NCI-H146 treated with DMSO at 0.1 percent for 48 hours (cell line): ENCODE results near the gene ATAD3C.
"Not testable (repeated sequence)": the region's sequence is repeated elsewhere in the genome, so short reads cannot be mapped to it uniquely, and the experiment has no call there.

Experiments used
- DNase-seq: peaks from one replicate; lab custom pipeline; 2025; ENCODE audit not compliant: unreplicated experiment; lab: John Stamatoyannopoulos, UW

Gene ATAD3C

DNA sequence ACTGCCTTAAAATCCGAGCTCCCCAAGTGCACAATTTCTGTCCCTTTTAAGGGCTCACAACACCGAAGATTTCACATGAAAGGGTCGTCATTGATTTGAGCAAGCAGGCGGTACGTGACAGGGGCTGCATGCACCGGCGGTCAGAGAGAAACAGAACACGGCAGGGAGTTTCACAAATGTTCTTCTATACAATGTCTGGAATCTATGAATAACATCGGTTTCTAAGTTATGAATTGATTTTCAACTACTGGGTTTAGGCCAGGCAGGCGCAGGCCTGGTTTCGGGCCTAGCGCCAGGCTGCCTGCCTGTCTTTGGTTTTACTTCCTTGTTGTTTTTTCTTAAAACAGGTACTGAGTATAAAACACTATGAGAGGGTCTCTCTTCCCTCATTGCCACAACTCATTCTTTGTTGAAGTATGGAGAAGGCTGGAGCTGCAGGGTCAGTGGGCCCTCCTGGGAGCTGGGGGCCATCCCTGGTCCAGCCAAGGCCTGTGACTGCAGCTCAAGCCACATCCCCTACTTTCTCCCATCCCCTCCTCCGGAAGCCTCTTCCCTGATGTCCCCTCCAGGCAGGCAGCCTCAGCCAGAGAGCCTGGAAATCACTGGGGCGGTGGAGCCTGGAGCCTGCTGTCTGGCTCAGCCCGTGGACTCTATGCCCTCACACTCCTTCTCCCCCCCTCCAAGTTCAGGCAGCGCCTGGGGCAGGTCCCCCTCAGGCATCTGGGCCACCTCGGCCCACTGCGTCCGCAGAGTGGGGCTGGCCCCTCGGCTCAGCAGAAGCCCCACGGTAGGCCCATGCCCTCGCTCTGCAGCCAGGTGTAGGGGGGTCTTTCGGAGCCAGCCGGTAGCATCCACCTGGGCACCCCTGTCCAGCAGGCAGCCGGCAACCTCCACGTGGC, 30.8 kb upstream of the ATAD3C start:
- DNase-seq, result no peak

DNA sequence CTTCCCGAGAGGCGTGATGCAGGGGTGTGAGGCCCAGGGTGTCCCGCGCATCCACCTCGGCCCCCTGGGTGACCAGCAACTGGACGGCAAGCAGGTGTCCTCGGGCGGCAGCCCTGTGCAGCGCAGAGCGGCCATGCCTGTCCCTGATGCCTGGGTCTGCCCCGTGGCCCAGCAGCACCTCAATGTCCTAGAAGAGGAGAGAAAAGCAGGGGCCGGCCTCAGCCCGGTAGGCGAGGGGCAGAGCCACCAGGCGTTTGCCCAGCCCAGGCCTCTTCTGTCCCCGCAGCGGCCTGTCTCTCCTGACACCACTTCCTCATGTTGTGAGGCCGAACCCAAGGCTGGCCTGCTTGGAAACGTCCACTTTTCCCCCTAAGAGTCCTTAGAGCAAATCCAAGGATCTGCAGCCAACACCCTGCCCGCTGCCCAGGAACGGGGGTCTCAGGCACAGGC, 30.1 kb upstream of the ATAD3C start:
- no peak for DNase-seq

DNA sequence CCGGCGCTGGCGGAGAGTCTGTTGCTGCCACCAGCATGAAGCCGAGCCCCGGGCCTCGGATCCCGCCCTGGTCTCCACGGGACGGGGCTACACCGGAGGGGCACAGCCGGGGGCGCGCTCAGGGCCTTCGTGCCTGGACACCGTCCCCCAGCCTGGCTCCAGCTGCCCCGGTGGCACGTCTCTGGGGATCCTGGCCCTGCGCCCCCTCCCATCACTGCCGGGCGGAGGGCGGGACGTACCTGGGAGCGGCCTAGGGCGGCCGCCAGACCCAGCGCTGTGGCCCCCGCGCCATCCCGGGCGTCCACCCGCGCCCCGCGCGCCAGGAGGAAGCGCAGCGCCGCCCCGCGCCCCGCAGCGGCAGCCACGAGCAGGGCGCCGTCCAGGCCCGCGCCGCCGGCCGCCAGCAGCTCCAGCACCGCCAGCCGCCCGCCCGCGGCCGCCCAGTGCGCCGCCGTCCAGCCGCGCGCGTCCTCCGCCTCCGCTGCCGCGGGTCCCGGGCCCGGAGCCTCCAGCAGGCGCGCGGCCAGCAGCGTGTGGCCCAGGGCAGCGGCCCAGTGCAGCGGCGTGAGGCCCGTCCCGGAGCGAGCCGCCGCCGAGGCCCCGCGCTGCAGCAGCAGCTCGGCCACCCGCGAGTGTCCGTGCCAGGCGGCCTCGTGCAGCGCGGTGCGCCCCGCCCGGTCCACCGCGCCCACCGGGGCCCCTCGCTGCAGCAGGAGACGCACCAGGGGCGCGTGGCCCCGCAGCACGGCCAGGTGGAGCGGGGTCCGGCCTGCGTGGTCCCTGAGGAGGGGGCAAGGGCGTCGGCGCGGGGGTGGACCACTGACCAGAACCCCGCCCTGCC, 29.5 kb upstream of the ATAD3C start:
- DNase-seq, result no peak

DNA sequence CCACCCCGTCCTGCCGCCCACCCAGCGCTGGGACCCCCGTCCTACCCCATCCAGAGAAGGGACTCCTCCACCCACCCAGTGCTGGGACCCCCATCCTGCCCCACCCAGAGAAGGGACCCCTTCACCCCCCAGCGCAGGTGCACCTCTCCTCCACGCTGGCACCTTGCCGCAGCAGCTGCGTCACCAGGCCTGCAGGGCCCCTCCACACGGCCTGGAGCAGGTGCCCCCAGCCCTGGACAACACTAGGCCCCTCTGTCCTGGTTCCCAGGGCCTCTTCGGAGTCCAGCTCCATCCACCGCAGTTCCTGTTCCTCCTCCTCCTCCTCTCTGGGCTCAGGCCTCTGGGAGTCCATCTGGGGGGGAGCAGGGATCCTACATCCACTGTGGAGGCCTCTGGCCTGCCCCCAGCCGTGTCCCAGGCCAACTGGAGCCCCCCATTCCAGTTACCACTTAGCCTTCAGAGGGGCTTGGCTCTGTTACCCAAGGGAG, 28.8 kb upstream of the ATAD3C start:
- DNase-seq, result no peak

DNA sequence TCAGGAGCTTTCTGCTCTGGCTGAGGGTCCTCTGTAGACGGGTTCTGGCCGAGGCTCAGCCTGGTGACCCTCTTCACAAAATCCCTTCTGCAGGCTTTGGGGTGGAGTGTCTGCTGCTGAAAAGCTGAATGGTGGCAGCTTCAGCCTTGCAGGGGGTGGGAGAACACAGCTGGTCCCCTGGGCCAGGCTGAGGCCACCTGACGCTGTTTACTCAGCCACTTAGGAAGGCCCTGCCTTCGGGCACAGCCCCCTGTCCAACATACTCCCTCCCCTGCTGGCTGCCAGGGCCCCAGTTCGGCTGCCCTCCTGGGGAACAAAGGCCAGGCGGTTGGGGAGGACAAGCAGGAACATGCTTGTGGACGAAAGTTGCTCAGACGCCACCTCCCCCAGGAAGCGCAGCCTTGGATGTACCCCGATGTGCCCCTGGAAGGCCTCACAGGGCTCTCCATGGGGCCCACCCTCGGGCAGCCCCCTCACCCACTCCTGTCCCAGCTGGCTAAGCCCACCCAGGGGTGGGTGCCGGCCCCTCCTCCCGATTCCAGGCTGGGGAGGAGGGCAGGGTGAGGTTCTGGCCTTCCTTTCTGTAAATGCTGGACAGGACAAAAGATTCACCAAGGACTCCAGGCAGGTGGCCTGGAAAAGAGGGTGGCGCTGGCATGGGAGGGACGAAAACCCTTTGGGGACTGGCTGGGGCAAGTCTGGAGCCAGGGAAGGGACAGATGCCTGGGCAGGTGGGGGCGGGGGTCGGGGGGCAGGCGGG, 28.2 kb upstream of the ATAD3C start, which contains the start of gene ANKRD65:
Gene ANKRD65 (minus strand): TSS at position 130 of the 760 bp plus-strand sequence. CDS start 271 bp downstream, outside the sequence.
- peak; percentile 78 for DNase-seq

DNA sequence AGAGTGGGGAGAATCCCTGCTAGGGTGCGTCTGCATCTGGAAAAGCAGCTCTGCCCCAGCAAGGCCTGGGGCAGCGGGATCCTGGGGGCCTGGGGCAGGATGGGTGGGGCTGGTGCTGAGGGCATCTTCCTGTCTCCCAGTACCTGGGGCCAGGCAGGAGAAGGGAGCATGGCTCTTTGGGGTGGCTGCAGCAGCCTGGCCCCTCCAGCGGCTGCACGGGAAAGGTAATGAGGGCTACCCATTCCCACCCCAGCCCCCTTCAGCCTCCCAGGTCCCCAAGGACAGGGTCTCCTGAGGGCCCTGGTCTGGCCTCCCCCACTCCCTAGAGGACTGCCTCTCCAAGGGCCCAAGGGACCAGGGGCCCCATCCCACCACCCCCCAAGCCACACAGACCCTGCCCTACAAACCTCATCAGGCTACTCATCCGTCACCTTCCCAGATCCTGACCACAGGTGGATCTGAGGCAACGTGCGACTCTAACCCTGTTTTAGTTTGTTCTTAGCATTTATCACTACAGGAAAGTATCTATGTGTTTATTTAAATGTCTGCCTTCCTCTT, 27.5 kb upstream of the ATAD3C start:
- no peak for DNase-seq

DNA sequence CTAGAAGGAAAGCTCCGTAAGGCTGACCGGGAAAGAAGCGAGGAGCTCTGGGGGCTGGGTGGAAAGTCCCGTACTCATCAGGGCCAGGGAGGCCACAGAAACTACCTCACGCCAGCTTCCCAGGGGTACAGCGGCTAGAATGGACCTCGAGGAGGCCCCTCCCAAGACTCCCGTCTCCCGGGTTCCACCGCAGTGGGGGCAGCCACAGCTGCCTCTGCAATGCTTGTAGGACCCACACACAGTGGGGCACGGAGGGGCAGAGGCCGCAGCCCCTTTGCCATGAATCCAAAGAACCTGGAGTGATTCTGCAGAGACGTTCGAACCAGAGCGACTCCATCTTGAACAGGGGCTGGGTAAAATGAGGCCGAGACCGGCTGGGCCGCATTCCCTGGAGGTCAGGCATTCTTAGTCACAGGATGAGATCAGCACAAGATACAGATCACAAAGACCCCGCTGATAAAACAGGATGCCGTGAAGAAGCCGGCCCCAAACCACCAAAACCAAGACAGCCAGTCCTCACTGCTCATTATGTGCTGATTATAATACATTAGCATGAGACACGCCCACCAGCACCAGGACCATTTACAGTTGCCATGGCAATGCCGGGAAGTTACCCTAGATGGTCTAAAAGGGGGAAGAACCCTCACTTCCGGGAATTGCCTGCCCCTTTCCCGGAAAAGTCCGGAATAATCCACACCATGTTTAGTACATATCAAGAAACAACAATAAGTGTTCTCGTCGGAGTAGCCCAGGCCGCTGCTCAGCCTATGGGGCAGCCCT, 26.8 kb upstream of the ATAD3C start:
- no peak for DNase-seq

DNA sequence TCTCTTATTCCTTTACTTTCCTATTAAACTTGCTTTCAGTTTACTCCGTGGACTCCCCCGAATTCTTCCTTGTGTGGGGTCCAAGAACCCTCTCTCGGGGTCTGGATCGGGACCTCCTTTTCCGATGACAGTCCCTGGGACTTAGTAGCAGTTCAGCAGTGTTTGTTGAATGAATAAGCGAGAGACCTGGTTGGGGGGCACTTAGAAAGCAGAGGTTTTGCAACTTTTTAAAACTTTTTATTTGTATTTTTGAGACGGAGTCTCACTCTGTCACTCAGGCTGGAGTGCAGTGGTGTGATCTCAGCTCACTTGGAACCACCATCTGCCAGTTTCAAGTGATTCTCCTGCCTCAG, 26.3 kb upstream of the ATAD3C start:
- DNase-seq, result no peak

DNA sequence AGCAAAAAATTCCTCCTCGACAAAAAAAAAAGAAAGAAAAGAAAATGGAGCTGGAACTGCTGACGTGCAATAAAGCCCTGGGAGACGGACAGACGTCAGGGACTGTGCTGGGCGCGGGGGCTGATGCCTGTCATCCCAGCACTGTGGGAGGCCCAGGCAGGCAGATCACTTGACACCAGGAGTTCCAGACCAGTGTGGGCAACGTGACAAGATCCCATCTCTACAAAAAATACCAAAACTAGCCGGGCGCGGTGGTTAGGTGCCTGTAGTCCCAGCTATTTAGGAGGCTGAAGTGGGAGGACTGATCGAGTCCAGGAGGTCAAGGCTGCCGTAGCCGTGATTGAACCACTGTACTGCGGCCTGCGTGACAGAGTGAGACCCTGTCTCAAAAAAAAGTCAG, 24.8 kb upstream of the ATAD3C start:
- DNase-seq, result no peak

DNA sequence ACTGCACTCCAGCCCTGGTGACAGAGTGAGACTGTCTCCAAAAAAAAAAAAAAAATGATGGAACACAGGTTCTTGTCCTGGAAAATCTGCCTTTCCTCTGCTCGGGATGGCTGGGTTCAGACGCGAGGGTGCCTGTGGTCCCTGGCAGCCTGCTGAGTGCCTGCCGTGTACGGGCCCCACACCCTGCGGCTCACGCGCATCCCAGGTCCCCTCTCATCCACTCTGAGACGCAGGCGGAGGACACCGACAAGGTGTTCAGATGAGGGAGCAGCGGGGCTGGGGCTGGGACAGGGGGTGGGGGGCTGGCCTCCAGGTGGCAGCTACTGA, 24.1 kb upstream of the ATAD3C start:
- DNase-seq, result no peak

DNA sequence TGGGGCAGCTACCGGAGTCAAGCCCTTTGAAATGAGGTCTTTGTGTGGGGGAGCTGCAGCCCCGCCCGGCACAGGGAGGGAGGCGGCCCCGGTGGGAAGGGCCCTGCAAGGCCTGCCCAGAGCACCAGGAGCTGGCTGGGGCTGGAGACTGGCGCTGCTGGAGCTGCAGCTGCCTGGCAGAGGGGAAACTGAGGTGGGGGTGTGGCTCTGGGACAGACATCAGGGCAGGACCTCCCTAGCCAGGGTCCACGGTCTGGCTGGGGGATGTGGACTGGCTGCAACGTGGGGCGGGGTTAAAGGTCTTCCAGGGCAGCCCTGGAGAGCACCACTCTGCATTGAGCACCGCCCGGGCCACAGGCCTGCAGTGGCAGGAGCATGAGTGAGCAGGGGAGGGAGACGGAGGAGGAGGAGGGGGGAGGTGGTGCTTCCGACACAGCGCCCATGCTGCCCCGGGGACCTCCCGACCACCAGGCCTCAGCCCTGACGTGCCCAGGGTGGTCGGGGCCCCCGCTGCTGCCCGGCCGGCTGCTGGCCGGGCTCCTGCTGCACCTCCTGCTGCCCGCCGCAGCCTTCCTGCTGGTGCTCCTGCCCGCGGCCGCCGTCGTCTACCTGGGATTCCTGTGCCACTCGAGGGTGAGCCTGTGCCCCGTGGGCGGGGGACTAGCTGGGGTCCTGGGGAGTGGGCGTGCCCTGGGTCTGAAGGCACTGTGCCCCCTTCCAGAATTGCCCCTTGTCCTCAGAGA, 23.6 kb upstream of the ATAD3C start:
- no peak for DNase-seq

DNA sequence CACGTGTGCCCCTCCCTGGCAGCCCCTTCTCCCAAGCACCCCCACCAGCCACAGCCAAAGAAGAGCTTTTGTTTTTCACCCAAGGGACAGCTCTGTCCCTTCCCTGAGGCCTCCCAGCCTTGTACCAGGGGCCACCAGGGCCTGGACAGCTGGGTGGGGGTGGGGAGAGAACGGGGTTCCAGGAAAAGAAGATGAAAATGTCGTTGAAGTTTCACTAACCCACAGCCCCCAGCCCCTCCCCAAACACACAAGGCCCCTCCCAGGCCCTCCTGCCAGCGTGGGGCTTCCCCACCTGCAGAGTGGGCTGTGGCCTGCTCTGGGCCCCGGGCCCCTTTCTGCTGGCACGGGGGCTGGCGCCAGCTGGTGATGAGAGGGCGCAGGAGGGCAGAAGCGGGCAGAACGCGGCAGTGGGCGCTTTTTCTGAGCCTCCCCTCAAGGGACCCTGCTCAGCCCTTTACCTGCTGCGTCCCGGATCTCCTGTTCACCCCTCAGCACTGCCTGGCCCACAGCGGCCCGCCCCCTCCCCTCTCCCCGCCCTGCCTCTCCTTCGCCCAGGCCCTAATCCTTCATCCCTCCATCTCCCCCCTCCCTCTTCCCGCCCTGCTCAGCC, 22.9 kb upstream of the ATAD3C start:
- DNase-seq, result no peak

DNA sequence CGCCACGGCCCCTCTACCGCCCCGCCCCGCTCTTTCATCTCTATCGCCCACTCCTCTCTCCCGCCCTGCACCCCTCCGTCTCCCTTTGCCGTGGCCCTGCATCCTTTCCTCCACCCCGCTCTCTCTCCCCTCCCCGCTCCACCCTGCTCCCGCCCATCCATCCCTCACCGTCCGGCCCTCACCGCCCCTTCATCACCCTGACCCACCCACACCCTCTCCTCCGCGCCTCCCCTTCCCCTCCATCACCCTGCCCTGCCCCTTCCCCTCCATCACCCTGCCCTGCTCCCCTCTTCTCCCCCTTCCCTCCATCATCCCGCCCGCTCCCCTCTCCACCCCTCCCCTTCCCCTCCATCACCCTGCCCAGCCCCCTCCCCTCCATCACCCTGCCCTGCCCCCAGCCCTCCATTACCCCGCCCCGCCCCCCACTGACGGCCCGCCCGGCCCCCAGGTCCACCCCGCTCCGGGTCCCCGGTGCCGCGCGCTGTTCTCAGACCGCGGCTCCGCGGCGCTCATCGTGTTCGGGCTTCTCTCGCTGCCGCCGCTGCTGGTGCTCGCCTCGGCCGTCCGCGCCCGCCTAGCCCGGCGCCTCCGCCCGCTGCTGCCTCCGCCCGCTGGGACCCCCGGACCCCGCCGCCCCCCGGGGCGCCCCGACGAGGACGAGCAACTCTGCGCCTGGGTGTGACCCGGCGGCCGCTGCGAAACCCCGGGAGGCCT, 22.2 kb upstream of the ATAD3C start:
- DNase-seq, result no peak

DNA sequence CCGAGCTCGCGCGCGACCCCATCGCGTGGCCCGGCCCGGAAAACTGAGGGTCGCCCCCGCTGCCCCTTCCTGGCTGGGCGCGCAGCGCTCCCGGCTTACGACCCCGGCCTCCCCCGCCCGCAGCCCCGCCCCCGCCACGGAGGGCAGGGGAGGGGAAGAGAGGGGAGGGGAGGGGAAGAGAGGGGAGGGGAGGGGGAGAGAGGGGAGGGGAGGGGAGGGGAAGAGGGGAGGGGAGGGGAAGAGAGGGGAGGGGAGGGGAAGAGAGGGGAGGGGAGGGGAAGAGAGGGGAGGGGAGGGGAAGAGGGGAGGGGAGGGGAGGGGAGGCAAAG, 21.7 kb upstream of the ATAD3C start:
- DNase-seq, result no peak

DNA sequence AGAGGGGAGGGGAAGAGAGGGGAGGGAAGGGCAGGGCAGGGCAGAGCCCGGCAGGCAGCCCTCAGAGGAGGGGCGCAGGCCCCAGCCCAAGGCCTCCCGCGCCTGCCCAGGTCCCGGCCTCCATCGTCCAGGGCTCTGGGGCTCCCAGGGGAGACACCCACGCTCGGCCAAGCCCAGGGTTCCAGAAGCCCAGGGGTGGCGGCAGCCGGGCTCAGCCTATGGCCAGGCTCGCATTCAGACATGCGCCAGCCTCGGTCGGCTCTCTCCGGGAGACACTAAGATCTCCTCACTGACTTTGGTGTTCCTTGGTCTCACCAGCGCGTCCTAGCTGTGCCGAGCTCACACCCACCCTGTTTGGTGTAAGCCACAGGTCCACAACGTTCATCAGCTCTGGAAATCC, 21.3 kb upstream of the ATAD3C start:
- no peak for DNase-seq

DNA sequence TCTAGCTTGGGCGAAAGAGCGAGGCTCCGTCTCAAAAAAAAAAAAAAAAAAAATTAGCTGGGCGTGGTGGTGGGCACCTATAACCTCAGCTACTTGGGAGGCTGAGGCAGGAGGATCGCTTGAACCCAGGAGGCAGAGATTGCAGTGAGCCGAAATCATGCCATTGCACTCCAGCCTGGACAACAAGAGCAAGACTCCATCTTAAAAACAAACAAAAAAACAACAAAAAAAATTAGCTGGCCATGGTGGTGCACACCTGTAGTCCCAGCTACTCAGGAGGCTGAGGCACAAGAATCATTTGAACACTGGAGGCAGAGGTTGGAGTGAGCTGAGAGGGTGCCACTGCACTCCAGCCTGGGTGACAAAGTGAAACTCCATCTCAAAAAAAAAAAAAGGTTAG, 20.5 kb upstream of the ATAD3C start:
- not testable (repeated sequence) for DNase-seq

DNA sequence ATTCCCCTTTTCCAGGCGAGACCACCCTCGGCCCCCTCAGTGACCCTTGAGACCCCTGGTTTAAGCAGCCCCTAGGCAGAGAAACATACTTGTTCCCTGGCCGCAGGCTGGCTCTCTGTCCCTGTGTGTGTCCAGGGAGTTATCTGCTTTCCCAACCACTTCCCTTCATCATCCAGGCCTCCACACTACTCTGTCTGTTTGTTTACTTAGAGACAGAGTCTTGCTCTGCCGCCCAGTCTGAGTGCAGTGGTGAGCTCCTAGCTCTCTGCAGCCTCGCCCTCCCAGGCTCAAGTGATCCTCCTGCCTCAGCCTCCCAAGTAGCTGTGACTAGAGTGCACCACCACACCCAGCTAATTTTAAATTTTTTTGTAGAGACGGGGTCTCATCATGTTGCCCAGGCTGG, 19.8 kb upstream of the ATAD3C start:
- DNase-seq, result no peak

DNA sequence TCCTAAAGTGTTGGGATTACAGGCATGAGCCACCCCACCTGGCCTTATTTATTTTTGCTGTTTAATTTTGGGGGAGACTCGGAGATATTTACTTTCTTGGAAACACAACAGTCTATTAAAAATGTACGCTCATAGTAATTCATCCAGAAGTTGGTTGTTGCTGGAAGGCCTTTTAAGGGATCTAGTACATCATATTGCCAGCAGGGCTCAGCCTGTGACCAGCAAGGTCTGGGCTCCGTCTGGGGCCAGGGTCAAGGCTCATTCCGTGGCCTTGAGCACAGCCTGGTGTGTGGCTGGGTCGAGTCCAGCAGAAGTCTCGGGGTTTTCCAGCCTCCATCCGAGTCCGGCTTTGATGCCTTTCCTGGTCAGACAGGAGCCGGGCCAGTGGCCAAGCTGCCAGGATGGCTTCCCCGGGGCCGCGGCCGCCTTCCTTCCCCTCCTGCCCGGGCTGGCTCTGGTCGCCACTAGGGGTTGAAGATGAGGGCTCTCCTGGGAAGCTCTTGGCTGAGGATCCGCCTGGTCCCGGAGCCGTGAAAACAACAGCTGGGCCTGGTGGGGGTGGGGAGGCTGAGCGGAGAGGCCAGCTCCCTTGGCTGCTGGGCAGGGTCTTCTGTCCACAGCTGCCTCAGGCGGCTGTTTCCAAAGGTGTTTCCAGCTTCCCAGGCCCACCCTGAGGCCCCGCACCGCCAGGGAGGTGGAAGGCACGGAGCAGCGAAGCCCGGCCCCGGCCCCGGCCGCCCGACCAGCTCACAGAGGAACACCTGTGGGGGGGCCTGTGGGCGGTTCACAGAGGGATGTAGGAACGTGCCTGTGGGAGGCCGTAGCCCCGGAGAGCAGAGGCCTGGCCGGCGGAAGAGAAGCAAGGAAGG, 19.1 kb upstream of the ATAD3C start:
- DNase-seq, result no peak
